ENCODE data around the gene C10orf143.

C10orf143 gene

DNA sequence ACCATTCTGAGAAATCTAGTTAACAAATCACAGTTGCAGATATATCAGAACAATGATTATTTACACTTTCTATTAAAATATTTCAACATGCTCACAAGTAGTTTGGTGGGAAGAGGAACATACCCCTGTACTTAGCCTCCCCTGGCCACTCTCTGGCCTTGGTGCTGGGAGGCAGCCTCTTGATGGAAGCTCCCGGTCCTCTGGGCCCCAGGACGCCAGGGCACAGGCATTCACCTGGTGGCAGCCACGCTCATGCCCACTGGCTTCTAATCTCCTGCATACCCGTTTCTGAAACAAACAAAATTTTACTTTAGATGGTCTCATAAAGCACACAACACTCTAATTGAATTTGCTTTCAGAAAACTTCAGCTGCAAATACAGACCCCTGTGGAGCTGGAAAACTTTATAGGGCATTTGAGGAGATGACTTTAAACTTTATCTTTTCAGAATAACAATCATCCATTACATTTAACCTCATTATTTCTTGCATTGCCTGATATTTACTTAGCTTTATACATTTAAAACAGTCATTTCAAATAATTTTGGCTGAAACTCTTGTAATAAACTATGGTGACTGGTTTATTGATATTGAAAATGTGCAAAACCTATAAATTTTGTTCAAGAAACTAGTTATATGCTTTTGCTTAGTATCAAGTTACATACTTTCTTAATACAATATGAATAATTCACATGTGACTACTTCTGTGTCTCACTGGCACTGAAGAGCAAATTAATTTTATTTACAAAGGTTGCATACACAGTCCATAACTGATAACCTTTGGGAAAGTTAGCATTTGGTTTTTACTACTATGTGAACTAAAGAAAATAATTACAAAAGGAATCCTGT lies 30.8 kb downstream of the C10orf143 start:
- Histone ChIP-seq H3K4me3 (ENCODE audit: low read depth, low read length) (no peak overlapping the region), H3K27me3 (replicated peaks) (no peaks in the 10 kb centered on the region), H3K27ac (no peak overlapping the region), H3K36me3 (replicated peaks) (no peaks in the 10 kb centered on the region)
- in situ Hi-C loops (cut with HindIII; ENCODE audit: low pct_ligation_motif_present, low sequenced_read_pairs): no loop called here
- DNase-seq: no peak
- TF ChIP-seq, protein P1, sequence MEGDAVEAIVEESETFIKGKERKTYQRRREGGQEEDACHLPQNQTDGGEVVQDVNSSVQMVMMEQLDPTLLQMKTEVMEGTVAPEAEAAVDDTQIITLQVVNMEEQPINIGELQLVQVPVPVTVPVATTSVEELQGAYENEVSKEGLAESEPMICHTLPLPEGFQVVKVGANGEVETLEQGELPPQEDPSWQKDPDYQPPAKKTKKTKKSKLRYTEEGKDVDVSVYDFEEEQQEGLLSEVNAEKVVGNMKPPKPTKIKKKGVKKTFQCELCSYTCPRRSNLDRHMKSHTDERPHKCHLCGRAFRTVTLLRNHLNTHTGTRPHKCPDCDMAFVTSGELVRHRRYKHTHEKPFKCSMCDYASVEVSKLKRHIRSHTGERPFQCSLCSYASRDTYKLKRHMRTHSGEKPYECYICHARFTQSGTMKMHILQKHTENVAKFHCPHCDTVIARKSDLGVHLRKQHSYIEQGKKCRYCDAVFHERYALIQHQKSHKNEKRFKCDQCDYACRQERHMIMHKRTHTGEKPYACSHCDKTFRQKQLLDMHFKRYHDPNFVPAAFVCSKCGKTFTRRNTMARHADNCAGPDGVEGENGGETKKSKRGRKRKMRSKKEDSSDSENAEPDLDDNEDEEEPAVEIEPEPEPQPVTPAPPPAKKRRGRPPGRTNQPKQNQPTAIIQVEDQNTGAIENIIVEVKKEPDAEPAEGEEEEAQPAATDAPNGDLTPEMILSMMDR (IDR thresholded peaks at IDR 0.05; ENCODE audit: low read depth, low read length, missing control alignments): no peak

DNA sequence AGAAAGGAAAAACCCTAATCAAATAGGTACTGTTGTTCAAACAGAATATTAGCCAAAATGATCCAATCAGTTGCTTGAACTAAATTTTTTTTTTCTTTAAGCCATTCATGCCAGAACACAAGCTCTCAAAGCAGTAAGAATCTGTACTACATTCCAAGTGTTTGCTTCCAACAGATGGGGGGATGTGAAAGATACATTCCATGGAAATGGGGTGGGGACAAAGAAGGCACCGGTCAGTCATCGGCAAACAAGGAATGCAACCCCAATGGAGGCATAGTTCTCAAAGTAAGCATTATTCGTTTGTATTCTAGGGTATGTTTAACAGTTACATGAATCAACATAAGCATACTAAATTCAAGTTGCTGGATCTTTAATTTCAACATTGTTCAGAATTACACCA lies 32.5 kb downstream of the C10orf143 start:
- in situ Hi-C loops (cut with HindIII; ENCODE audit: low pct_ligation_motif_present, low sequenced_read_pairs): no loop called here
- Histone ChIP-seq H3K36me3 (replicated peaks) (no peaks in the 10 kb centered on the region), H3K4me3 (ENCODE audit: low read depth, low read length) (no peak overlapping the region), H3K27ac (no peak overlapping the region), H3K27me3 (replicated peaks) (no peaks in the 10 kb centered on the region)
- DNase-seq: no peak
- TF ChIP-seq, protein P1 (IDR thresholded peaks at IDR 0.05; ENCODE audit: low read depth, low read length, missing control alignments): no peak

DNA sequence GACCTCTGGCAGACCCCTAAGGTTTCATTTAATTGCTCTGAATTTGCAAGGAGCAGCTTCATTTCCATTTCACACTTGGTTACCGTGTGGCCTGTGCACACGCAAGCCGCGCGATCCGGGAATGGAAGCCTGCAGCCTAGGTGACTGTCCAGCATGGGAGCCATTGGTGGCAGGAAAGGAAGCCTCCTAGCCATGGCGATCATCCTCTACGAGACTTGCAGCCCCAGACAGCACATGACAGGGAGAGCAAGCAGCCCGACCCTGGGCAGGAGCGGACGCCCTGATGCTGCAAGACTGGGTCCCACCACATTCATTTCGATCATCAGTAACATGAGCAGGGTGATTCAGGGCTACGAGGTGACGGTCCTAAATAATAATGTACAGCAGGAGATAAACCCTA lies 33.9 kb downstream of the C10orf143 start:
- Histone ChIP-seq H3K4me3 (ENCODE audit: low read depth, low read length) (no peak overlapping the region), H3K36me3 (replicated peaks) (no peaks in the 10 kb centered on the region), H3K27ac (no peak overlapping the region), H3K27me3 (replicated peaks) (no peaks in the 10 kb centered on the region)
- DNase-seq: no peak
- in situ Hi-C loops (cut with HindIII; ENCODE audit: low pct_ligation_motif_present, low sequenced_read_pairs): no loop called here
- TF ChIP-seq, protein P1 (IDR thresholded peaks at IDR 0.05; ENCODE audit: low read depth, low read length, missing control alignments): no peak

DNA sequence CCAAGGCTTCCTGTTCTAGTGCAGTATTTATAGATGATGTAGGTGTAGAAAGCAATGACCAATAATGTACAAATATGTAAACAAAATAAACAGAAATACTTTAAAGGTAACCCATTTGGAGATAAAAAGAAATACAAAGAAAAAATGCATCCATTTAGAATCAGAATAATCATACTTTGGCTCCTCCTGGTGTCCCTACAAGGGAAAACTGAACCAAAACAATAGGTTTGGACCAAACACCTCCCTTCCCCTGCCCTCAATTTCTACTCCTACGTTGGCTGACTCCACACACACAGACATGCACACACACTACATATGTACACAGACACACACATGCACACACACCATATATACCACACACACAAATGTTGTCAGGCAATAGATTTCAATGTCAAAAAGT lies 36.0 kb downstream of the C10orf143 start:
- H3K4me3 ChIP-seq (ENCODE audit: low read depth, low read length): no peak overlapping the region
- H3K27ac ChIP-seq: no peak overlapping the region
- no peaks in the 10 kb centered on the region for H3K36me3 ChIP-seq (replicated peaks)
- DNase-seq: no peak
- in situ Hi-C loops (cut with HindIII; ENCODE audit: low pct_ligation_motif_present, low sequenced_read_pairs): no loop called here
- TF ChIP-seq, protein P1 (IDR thresholded peaks at IDR 0.05; ENCODE audit: low read depth, low read length, missing control alignments): no peak
- H3K27me3 ChIP-seq (replicated peaks): no peaks in the 10 kb centered on the region

DNA sequence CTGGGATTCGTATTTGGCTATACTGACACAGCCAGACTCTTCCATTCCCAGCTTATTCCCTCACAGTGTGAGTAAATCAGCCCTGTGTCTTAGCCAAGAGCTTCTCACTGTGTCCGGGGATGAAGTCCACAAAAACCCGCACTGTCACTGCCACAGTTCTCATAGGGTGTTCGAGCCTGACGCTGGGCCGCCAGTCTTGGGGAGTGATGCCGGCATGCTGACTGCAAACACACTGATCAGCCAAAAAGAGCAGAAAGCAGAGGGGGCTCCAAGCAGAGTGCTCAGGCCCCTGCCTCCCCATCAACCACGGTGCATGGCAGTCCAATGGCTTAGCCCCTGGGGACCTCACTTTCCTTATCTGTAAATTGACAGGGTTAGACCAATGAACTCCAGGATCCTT lies 36.7 kb downstream of the C10orf143 start:
- Histone ChIP-seq H3K27ac (no peak overlapping the region), H3K4me3 (ENCODE audit: low read depth, low read length) (no peak overlapping the region), H3K27me3 (replicated peaks) (no peaks in the 10 kb centered on the region), H3K36me3 (replicated peaks) (no peaks in the 10 kb centered on the region)
- TF ChIP-seq, protein P1 (IDR thresholded peaks at IDR 0.05; ENCODE audit: low read depth, low read length, missing control alignments): no peak
- in situ Hi-C loops (cut with HindIII; ENCODE audit: low pct_ligation_motif_present, low sequenced_read_pairs): no loop called here
- no peak for DNase-seq

DNA sequence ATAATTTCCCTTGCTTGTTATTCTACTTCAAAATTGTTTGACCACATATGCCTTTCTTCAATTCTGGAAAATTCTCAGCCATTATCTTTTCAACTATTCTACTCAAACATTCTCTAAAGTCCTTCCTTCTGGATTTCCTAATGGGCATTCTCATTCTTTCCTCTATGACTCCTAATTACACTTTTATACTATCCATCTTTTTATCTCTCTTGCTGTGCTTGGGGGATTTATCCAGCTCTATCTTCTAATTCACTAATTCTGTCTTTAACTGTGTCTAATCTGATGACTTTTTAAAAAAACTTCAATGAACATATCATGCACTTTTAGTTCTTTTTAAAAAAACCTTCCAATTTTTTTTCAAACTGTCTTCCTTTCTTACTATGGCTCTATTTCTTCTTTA lies 38.4 kb downstream of the C10orf143 start:
- TF ChIP-seq, protein P1 (IDR thresholded peaks at IDR 0.05; ENCODE audit: low read depth, low read length, missing control alignments): no peak
- in situ Hi-C loops (cut with HindIII; ENCODE audit: low pct_ligation_motif_present, low sequenced_read_pairs): no loop called here
- no peak overlapping the region for H3K27ac ChIP-seq
- H3K4me3 ChIP-seq (ENCODE audit: low read depth, low read length): no peak overlapping the region
- H3K36me3 ChIP-seq (replicated peaks): no peaks in the 10 kb centered on the region
- no peaks in the 10 kb centered on the region for H3K27me3 ChIP-seq (replicated peaks)
- DNase-seq: no peak

Measured in brain microvascular endothelial cell (primary cell).